Colonic mucosa (tissue), 4 donors: ENCODE results near the gene NPAS4. TPM values are rescaled to one million over a fixed set of nuclear protein-coding genes. Genes with fewer than 3 reads are reported as not detected.
"Not testable (repeated sequence)": the region's sequence is repeated elsewhere in the genome, so short reads cannot be mapped to it uniquely, and the experiment has no call there.

Source experiments
- DNase-seq: peaks from one replicate; pipeline ENCODE4 v3.0.0-alpha.2; 2020
- H3K27ac ChIP-seq: fragments of 200-600 bp; one replicate; pipeline ENCODE4 v1.8.0; 2021
- H3K27me3 ChIP-seq: fragments of 200-600 bp; one replicate; pipeline ENCODE4 v1.8.0; 2021
- H3K36me3 ChIP-seq: fragments of 200-600 bp; one replicate; pipeline ENCODE4 v1.8.0; 2021
- H3K4me1 ChIP-seq: fragments of 200-600 bp; one replicate; pipeline ENCODE4 v1.8.0; 2021; ENCODE audit warnings: mild to moderate bottlenecking
- H3K4me3 ChIP-seq: fragments of 200-600 bp; one replicate; pipeline ENCODE4 v1.8.0; 2021
- H3K9ac ChIP-seq, 2 donors: one replicate each; pipeline ENCODE4 v1.7.0; 2013; ENCODE audit warnings: control low read depth in 2 of 2, low read depth in 2 of 2, low read length in 2 of 2
- H3K9me3 ChIP-seq: fragments of 200-600 bp; one replicate; pipeline ENCODE4 v1.8.0; 2021
- intact Hi-C: fragments of 100-400 bp; cut with DNase I; formaldehyde crosslinking; loops from one replicate; pipeline ENCODE4 v1.14.1; 2022
- total RNA-seq, 2 donors: library from RNA; stranded (reverse); fragmentation: NEBNext Ultra II Directional in 1 of 2; extraction: Animal tissue kit (Norgen Biotek cat#: 25700) in 1 of 2; gene quantifications; one replicate each; pipeline ENCODE4 v1.2.1, GENCODE V29; 2021
- TF ChIP-seq, protein P1 (sequence below): fragments of 200-600 bp; IDR thresholded peaks from one replicate; pipeline ENCODE4 v1.8.0; 2022; ENCODE audit warnings: antibody characterized with exemption, mild to moderate bottlenecking
- donor health status: healthy.
- donor health status: DM: no; HTN: no; CAD: no.
- donor health status: DM: no; HTN: no; CAD: no.

Gene NPAS4
- total RNA-seq, 2 donors from 2014 or later, result 0.17 to 0.37 TPM

GRCh38 chr11:66454828-66455227 is 34.0 kb downstream of the NPAS4 start:
- H3K9me3 ChIP-seq, result no peaks in the 10 kb centered on the region
- intact Hi-C loops, result no loop called here

DNA sequence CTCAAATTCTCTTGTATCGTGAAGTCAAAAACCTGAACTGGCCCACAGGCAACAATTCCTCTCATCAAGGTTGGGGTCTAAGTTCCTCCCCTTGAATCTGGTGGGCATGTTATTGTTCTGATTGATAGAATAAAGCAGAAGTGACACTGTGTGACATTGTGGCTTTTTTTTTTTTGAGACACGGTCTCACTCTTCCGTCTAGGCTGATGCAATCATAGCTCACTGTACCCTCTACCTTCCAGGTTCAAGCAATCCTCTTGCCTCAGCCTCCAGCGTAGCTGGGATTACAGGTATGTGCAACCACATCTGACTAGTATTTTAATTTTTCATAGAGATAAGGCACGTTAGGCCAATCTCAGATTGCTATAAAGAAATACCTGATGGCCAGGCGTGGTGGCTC is 37.0 kb downstream of the NPAS4 start:
- Histone ChIP-seq H3K27me3 (no peaks in the 10 kb centered on the region), H3K36me3 (no peaks in the 10 kb centered on the region), H3K9ac (no peak overlapping the region), H3K9me3 (no peaks in the 10 kb centered on the region), H3K4me1 (no peaks in the 10 kb centered on the region), H3K27ac (no peak overlapping the region), H3K4me3 (no peak overlapping the region)
- TF ChIP-seq, protein P1, sequence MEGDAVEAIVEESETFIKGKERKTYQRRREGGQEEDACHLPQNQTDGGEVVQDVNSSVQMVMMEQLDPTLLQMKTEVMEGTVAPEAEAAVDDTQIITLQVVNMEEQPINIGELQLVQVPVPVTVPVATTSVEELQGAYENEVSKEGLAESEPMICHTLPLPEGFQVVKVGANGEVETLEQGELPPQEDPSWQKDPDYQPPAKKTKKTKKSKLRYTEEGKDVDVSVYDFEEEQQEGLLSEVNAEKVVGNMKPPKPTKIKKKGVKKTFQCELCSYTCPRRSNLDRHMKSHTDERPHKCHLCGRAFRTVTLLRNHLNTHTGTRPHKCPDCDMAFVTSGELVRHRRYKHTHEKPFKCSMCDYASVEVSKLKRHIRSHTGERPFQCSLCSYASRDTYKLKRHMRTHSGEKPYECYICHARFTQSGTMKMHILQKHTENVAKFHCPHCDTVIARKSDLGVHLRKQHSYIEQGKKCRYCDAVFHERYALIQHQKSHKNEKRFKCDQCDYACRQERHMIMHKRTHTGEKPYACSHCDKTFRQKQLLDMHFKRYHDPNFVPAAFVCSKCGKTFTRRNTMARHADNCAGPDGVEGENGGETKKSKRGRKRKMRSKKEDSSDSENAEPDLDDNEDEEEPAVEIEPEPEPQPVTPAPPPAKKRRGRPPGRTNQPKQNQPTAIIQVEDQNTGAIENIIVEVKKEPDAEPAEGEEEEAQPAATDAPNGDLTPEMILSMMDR, result no peak
- no peak for DNase-seq
- intact Hi-C loops, result no loop called here

More at GRCh38 chr11:66454828-66455227, 34.0 kb downstream of the NPAS4 start:
- TF ChIP-seq, protein P1, result no peak
- Histone ChIP-seq H3K36me3 (no peaks in the 10 kb centered on the region), H3K27ac (no peak overlapping the region), H3K4me1 (no peaks in the 10 kb centered on the region), H3K27me3 (no peaks in the 10 kb centered on the region), H3K4me3 (no peak overlapping the region), H3K9ac (no peak overlapping the region)
- DNase-seq, result no peak

DNA sequence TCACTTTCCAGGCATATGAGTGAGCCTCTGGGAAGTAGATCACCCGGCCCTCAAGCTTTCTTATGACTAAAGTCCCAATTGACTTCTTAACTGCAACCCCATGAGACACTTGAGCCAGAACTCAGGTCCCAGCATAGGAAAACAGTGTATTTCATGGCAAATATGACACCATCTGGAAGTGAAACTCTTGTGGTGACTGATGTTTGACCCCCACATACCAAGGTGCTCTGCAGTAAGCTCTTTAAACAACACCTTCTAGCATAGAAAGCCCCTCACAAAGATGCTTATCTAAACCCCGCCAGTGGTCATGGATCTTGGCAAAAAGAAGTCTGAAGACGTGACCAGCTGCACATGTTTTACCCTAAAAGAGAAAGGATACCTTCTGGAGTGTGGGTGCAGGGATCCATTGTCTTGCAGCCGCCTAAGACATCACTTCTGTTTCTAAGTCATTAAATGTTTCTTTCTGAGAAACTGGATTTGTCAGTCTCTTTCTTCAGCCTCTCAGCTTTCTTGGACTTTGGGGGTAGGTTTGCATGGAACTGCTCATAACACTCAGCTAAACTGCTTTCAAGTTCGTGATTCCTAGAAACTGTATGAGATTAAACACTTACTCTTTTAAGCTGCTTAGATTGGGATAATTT is 38.4 kb downstream of the NPAS4 start:
- no peaks in the 10 kb centered on the region for H3K9me3 ChIP-seq
- TF ChIP-seq, protein P1, result no peak
- no peak overlapping the region for H3K9ac ChIP-seq
- no peaks in the 10 kb centered on the region for H3K4me1 ChIP-seq
- intact Hi-C loops, result no loop called here
- no peak overlapping the region for H3K27ac ChIP-seq
- DNase-seq, result no peak
- H3K36me3 ChIP-seq, result no peaks in the 10 kb centered on the region
- no peak overlapping the region for H3K4me3 ChIP-seq
- no peaks in the 10 kb centered on the region for H3K27me3 ChIP-seq

- H3K36me3 ChIP-seq, result no peaks in the 10 kb centered on the region
- H3K9ac ChIP-seq, result no peak overlapping the region
- DNase-seq, result no peak
- TF ChIP-seq, protein P1, result no peak
- no peaks in the 10 kb centered on the region for H3K27me3 ChIP-seq
- no peaks in the 10 kb centered on the region for H3K9me3 ChIP-seq
- H3K4me1 ChIP-seq, result peaks cover 5% of the 10 kb centered on the region
- intact Hi-C loops, result no loop called here
- no peak overlapping the region for H3K4me3 ChIP-seq
- no peak overlapping the region for H3K27ac ChIP-seq
These were observed 41.2 kb downstream of the NPAS4 start for GRCh38 chr11:66462010-66462409.

DNA sequence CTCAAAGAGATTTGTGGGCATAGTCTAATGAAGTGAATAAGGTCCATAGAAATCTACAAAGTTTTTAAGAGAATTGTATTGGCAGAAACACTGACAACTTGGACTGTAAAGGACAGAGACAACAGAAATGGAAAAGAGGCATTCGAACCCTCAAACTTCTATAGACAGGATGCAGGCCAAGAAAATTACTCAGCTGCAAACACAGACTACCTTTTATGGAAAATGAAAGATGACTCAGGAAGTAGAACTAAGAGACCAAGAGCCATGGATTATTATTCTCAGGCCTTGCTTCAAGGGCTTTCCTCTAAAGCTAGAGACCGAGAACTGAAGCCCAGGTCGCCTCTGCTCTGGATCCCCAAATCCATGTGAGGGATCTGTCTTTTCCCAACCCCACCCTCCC is 42.1 kb downstream of the NPAS4 start:
- TF ChIP-seq, protein P1, result no peak
- no peak for DNase-seq
- Histone ChIP-seq H3K36me3 (no peaks in the 10 kb centered on the region), H3K27ac (no peak overlapping the region), H3K4me1 (peaks cover 10% of the 10 kb centered on the region), H3K9ac (no peak overlapping the region), H3K4me3 (no peak overlapping the region), H3K27me3 (no peaks in the 10 kb centered on the region), H3K9me3 (no peaks in the 10 kb centered on the region)
- intact Hi-C loops, result no loop called here

DNA sequence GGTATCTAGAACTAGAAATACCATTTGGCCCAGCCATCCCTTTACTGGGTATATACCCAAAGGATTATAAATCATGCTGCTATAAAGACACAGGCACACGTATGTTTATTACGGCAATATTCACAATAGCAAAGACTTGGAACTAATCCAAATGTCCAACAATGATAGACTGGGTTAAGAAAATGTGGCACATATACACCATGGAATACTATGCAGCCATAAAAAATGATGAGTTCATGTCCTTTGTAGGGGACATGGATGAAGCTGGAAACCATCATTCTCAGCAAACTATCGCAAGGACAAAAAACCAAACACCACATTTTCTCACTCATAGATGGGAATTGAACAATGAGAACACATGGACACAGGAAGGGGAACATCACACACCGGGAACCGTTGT is 43.3 kb downstream of the NPAS4 start:
- H3K9ac ChIP-seq, intact Hi-C loops, DNase-seq: not testable (repeated sequence)

More for the DNA sequence above, 43.3 kb downstream of the NPAS4 start:
- H3K9me3 ChIP-seq, H3K27me3 ChIP-seq, H3K4me3 ChIP-seq, H3K27ac ChIP-seq, H3K36me3 ChIP-seq: not testable (repeated sequence)
- peaks cover 12% of the 10 kb centered on the region for H3K4me1 ChIP-seq
